NCI-H1436 (cell line): ENCODE measurements around the gene CCDC149.

Experiments
- DNase-seq: peaks from one replicate; lab custom pipeline; 2025; lab: John Stamatoyannopoulos, UW

Gene CCDC149

GRCh38 chr4:24878636-24879016 is 34.2 kb downstream of the CCDC149 start:
- DNase-seq, result no peak

GRCh38 chr4:24877868-24878635 is 34.8 kb downstream of the CCDC149 start:
- DNase-seq, result no peak

GRCh38 chr4:24876431-24876830 is 36.4 kb downstream of the CCDC149 start:
- DNase-seq, result no peak

- no peak for DNase-seq
Observed at GRCh38 chr4:24872720-24873119, 40.1 kb downstream of the CCDC149 start.

- DNase-seq, result no peak
Observed at GRCh38 chr4:24871210-24871609, 41.6 kb downstream of the CCDC149 start.

- DNase-seq, result no peak
Observed at GRCh38 chr4:24867766-24868296, 45.0 kb downstream of the CCDC149 start.

GRCh38 chr4:24867251-24867650 is 45.6 kb downstream of the CCDC149 start:
- DNase-seq, result no peak

- no peak for DNase-seq
Observed at GRCh38 chr4:24865401-24865800, 47.4 kb downstream of the CCDC149 start.

GRCh38 chr4:24863799-24864198 is 49.0 kb downstream of the CCDC149 start:
- DNase-seq, result no peak

- no peak for DNase-seq
Observed at GRCh38 chr4:24862073-24862751, 50.6 kb downstream of the CCDC149 start.

GRCh38 chr4:24858550-24858949 is 54.3 kb downstream of the CCDC149 start:
- no peak for DNase-seq

- no peak for DNase-seq
Observed at GRCh38 chr4:24858026-24858425, 54.8 kb downstream of the CCDC149 start.

- no peak for DNase-seq
Observed at GRCh38 chr4:24856586-24856985, 56.3 kb downstream of the CCDC149 start.

- DNase-seq, result no peak
Observed at GRCh38 chr4:24855741-24856140, 57.1 kb downstream of the CCDC149 start.

GRCh38 chr4:24853142-24853541 is 59.7 kb downstream of the CCDC149 start:
- DNase-seq, result no peak

- no peak for DNase-seq
Observed at GRCh38 chr4:24850674-24851073, 62.2 kb downstream of the CCDC149 start.

GRCh38 chr4:24849756-24850155 is 63.1 kb downstream of the CCDC149 start:
- no peak for DNase-seq

- no peak for DNase-seq
Observed at GRCh38 chr4:24849351-24849750, 63.5 kb downstream of the CCDC149 start.

- no peak for DNase-seq
Observed at GRCh38 chr4:24846716-24847115, 66.1 kb downstream of the CCDC149 start.

GRCh38 chr4:24845902-24846301 is 66.9 kb downstream of the CCDC149 start:
- DNase-seq, result no peak

- no peak for DNase-seq
Observed at GRCh38 chr4:24845132-24845531, 67.7 kb downstream of the CCDC149 start.

GRCh38 chr4:24843096-24843495 is 69.7 kb downstream of the CCDC149 start:
- DNase-seq, result no peak

- DNase-seq, result no peak
Observed at GRCh38 chr4:24842356-24842755, 70.5 kb downstream of the CCDC149 start.
